Measurements from ENCODE around the gene KRTAP1-5.
"Not testable (repeated sequence)": the region's sequence is repeated elsewhere in the genome, so short reads cannot be mapped to it uniquely, and the experiment has no call there.

Gene KRTAP1-5

DNA sequence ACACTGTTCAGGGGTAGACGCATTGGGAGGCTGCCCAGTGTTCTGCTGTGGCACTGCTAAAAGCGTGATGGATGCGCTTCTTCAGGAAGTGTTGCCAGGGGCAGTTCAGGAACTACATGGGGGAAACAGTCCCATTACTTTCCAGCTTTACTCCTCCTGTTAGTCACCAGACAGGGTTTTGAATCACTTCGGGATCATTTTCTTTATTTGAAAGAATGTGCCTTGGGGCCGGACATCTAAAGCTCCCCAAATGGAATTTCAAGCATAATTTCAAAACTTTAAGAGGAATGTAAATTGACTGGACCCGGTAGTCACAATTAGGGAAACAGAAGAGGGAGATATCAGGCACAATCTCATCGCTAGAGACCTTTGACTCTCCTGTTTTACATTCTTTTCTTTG is 21.4 kb upstream of the KRTAP1-5 start:
- no peak for DNase-seq (ENCODE audit: low spot score)

DNA sequence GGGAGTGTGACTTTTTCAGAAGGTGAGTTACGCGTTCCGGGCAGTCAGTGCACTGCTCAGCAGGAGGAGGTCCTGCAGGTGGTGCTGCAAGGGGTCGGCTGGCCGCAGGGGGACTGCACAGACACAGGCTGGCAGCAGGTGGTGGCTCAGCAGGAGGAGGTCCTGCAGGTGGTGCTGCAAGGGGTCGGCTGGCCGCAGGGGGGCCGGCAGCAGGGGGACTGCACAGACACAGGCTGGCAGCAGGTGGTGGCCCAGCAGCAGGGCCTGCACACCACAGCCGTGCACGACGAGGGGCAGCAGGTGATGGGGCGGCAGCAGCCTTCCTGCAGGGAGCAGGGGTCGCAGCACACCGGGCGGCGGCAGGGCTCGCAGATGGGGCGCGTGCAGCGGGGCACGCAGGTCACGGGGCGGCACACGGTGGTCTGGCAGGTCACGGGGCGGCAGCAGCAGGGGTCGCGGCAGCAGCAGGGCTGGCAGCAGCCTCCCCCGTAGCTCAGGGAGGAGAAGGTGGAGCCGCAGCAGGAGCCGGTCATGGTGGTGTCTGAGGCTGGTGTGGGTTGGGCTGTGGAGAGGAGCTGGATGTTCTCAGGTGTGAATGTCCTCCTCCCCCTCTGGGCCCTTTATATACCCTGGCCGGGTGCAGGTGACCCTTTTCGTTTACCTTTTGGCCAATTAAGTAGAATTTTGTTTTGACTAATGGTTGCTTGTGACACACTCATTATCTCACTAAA is 19.9 kb upstream of the KRTAP1-5 start, which contains the start of gene KRTAP2-1:
KRTAP2-1 (minus strand) TSS at position 582 of the 731 bp plus-strand sequence; CDS start at position 533, 49 bp downstream.
- DNase-seq (ENCODE audit: low spot score) = not testable (repeated sequence)

DNA sequence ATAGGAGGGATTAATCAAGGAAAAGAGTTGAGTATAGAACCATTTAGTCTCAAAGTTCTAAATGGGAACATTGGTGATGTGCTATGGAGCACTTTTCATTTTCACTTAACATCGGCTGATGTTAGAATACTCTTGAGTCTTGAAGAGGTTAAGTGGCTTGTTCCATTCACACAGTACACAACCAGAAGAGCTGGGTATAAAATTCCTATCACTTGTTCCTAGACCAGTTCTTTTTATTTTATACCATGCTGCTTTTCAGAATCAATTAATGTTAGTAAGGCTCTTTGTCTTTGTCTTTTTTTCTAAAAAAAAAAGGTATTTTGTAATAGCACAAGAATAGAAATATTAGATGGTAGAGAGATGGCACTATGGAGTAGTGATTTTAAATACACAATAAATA is 15.9 kb upstream of the KRTAP1-5 start:
- no peak for DNase-seq (ENCODE audit: low spot score)

DNA sequence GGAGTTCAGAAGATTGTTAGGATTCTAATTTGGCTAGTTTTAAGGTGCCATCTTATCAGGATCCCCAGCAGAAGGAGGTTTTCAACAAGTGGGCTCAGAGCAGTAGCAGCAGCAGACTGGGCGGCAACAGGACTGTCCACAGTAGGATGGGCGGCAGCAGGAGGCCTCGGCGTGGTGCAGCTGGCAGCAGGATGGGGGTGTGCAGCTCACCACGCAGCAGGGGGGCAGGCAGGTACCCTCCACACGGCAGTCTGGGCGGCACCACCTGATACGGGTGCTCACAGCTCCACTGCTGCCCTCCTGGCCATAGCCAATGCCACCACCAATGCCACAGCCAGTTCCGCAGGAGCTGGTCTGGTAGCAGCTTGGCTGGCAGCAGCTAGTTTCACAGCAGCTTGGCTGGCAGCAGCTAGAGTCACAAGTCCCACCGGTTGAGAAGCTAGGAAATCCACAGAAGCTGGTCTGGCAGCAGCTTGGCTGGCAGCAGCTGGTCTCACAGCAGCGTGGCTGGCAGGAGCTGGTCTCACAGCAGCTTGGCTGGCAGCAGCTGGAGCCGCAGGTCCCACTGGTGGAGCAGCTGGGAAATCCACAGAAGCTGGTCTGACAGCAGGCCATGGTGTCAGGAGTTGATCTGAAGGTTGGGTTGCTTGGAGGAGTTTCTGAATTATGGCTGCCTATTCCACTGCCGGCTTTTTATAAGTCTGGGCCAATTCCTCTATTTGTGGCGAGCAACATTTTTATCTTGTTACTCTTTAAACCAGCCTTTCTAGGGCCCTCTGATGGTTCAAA is 14.0 kb upstream of the KRTAP1-5 start, which contains the start of gene KRTAP1-1:
KRTAP1-1 (minus strand) TSS at position 668 of the 789 bp plus-strand sequence; CDS start at position 615, 53 bp downstream.
- DNase-seq (ENCODE audit: low spot score) = not testable (repeated sequence)

DNA sequence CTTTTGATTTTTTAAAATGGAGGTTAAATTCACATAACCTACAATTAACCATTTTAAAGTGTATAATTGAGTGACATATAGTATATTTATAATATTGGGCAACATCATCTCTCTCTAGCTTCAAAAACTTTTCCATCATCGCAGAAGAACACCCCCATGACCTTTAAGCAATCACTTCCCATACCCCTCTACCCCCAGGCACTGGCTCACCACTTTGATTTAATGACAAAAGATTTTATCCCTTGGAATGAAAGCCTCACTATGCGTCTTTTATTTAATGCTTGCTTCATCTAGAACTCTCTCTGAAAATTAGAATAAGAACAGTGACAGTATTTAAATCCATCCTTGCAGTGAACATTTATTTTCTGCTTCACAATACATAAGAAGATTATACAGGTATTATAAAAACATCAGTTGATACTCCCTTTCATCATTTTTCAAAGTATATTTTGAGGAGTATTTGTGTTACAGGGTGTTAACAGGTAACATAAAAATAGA is 10.9 kb upstream of the KRTAP1-5 start:
- DNase-seq (ENCODE audit: low spot score) = no peak

DNA sequence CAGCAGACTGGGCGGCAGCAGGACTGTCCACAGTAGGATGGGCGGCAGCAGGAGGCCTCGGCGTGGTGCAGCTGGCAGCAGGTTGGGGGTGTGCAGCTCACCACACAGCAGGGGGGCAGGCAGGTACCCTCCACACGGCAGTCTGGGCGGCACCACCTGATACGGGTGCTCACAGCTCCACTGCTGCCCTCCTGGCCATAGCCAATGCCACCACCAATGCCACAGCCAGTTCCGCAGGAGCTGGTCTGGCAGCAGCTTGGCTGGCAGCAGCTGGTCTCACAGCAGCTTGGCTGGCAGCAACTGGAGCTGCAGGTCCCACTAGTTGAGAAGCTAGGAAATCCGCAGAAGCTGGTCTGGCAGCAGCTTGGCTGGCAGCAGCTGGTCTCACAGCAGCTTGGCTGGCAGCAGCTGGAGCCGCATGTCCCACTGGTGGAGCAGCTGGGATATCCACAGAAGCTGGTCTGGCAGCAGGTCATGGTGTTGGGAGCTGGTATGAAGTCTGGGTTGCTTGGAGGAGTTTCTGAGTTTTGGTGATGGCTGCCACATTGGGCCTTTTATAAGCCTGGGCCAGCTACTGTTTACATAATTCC is 7.4 kb upstream of the KRTAP1-5 start, which contains the start of gene KRTAP1-3:
KRTAP1-3 (minus strand) TSS at position 529 of the 590 bp plus-strand sequence; CDS start at position 476, 53 bp downstream.
- not testable (repeated sequence) for DNase-seq (ENCODE audit: low spot score)

DNA sequence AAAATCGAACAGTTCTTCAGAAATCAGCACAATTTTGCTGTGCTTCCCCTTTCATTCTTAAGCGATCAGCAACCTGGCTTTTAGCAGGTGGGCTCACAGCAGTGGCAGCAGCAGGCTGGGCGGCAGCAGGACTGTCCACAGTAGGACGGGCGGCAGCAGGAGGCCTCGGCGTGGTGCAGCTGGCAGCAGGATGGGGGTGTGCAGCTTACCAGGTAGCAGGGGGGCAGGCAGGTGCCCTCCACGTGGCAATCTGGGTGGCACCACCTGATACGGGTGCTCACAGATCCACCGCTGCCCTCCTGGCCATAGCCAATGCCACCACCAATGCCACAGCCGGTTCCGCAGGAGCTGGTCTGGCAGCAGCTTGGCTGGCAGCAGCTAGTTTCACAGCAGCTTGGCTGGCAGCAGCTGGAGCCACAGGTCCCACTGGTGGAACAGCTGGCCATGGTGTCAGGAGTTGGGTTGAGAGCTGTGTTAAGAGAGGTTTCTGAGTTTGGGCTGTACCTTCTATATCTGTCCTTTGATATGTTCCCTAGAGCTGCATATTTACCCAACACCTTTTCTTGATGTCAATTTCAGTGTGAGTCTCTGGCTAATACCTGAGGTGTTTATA is 2.7 kb upstream of the KRTAP1-5 start, which contains the start of gene KRTAP1-4:
KRTAP1-4 (minus strand) TSS at position 563 of the 613 bp plus-strand sequence; CDS start at position 446, 117 bp downstream.
- no peak for DNase-seq (ENCODE audit: low spot score)

DNA sequence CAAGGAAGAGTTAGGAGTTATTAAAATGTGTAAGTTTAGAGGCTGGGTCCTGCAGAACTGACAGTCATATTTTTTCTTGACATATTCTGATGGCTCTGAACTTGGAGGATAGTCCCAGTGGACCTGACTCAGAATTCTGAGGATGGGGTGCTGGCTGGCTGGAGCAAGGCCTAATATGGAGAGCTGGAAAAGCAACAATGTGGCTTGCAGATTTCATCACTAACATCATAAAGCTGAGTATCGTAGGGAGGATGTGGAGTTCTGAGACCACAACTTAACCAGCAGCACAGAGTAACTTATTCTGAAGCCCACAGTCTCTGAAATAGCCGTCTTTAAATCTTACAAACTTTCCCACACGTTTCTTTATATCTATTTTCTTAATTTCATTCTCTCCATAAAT is 2.3 kb downstream of the KRTAP1-5 start:
- no peak for DNase-seq (ENCODE audit: low spot score)

DNA sequence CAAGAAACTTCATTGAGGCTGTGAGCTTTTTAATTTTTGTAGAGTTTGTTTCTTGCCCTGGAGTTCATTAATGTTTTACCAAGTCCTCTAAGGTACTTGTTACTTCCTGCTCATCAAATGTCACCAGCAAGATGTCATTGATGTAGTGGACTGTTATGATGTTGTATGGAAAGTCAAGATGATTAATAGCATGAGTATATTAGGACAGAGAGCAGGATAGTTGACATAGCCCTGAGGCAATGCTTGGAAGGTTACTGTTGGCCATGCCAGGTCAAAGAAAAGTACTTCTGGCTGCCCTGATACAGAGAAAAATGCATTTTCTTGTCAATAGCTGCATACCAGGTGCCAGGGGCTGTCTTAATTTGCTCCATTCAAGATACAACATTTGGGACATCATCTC is 6.7 kb downstream of the KRTAP1-5 start:
- DNase-seq (ENCODE audit: low spot score) = no peak

DNA sequence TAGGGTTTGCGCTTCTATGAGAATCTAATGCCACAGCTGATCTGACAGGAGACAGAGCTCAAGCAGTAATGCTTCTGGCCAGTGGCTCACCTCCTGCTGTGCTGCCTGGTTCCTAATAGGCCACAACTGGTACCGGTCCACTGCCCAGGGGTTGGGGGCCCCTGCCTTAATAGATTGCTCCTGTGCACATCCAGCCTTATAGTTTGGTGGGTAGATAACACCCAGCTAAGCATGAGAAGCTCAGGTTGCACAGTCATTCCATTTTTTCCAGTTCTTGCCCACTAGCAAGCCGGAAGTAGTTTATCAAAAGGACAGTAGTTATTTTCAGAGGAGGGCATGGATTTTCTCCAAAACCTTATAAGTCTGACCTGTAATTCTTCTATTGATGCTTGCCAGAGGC is 7.6 kb downstream of the KRTAP1-5 start:
- DNase-seq (ENCODE audit: low spot score) = no peak

DNA sequence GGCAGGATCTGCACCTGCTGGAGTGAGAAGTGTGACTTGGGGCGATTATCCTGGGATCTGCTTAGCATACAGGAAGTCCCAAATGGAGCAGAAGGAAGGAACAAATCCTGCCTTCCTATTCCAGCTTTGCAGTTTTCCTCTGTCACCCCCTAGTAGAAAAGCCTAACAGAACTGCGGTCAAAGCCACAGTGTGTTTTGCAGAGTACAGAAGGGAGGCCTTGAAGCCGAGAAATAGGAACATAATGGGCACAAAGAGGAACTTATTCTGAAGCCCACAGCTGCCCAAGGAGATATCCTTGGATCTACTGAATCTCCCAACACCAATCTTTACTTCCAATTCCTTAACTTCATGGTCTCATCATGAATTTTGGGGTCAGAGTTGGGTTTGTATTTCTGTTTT is 8.5 kb downstream of the KRTAP1-5 start:
- no peak for DNase-seq (ENCODE audit: low spot score)

DNA sequence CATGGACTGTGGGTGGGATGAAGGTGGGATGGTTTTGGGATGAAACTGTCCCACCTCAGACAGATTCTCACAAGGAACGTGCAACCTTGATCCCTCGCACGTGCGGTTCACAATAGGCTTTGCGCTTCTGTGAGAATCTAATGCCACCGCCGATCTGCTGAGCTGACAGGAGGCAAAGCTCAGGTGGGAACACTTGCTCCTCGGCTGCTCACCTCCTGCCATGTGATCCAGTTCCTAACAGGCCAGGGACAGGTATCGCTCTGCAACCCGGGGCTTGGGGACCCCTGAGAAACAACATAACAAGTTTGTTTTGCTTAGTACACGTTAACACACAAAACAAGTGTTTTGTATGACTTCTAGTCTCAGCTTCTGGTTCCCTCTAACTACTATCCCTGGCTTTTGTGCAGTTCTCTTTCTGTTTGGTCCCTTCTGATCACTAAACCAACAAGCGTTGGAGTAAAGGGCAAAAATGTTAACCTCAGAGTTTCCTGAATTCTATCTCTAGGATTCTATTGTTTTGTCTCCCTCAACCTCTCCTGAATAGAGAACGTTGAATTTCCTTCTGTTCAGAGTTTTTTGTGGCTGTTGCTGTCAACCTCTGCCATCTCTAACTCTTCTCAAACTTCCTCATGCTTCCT is 10.3 kb downstream of the KRTAP1-5 start:
- DNase-seq (ENCODE audit: low spot score) = no peak

DNA sequence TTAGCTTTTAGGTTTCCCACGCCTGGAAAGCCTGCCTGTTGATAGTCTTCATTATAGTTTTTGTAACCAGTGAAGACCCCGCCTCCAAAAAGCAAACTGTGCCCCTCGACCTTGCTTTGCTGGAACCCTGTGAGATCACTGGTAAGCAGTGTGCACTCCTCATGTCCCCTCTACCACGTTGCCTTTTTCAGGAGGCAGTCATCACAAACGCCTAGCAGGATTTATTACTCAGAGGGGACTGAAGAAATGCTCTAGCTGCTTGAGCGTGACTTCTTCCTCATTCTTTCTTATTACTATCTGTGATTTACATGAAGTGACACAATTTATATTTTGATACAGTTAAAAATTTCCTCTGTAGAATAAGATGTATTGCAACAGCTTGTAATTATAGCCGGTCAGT is 11.6 kb downstream of the KRTAP1-5 start:
- DNase-seq (ENCODE audit: low spot score) = no peak

DNA sequence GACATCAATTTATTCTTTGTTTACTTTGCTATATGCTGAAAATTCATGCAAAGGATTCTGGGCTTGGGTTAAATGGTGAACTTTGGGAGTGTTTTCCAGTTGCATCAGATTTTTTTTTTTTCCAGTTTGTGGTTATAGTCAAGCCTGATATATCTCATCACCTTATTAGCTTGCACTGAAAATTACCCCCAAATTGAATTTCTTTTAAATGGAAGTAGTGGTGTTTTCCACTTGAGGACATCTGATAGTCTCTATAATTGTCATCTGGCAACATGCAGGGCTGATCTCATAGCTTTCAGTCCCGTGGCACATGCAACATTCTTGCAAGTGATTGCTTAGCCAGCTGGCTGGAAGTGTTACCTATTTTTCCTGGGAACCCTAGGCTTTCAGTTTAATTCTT is 13.4 kb downstream of the KRTAP1-5 start:
- no peak for DNase-seq (ENCODE audit: low spot score)

DNA sequence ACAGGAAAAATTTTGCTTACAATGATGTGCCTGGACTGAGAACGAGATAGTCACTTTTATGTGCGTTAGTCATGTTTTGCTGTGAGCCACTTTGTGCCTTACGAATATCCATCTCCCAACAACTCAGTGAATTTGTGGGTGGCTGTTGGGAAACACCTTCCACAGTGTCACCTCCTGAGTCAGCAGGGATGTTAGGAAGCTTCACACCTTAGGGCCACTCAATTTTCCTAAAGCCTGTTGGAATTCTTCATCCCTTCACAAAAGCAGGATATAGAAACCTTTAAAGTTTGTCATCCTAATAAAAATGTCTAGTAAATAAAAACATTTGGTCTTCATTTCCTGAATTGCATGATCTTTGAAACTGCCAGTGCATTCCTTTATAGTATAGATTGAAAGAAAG is 13.8 kb downstream of the KRTAP1-5 start:
- DNase-seq (ENCODE audit: low spot score) = no peak

DNA sequence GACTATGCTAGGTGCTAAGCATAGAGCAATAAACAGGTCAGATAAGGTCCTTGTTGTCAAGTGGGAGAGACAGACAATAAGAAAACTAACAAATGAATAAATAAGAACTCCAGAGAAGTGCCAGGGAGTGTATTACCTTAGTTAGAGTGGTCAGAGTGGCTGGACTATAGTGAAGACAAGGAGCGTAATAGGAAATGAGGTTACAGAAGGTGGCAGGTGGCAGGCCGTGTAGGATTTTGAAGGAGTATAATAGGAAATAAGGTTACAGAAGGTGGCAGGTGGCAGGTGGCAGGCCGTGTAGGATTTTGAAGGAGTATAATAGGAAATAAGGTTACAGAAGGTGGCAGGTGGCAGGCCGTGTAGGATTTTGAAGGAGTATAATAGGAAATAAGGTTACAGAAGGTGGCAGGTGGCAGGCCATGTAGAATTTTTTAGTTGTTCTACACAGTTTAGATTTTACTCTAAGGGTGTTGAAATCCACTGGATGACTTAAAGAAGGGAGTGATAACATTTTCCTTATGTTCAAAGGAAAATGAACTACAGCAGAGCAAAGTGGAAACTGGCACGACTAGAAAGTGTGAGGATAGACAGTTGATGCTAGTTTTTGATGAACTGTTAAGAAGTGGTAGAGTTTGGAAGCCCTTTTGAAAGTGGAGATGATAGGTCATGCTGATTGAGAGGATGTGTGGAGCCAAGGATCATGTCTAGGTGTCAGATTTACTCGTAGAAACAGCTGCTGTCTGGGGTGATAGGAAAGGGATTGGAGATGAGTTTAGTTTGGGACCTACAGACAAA is 14.5 kb downstream of the KRTAP1-5 start:
- DNase-seq (ENCODE audit: low spot score) = no peak

DNA sequence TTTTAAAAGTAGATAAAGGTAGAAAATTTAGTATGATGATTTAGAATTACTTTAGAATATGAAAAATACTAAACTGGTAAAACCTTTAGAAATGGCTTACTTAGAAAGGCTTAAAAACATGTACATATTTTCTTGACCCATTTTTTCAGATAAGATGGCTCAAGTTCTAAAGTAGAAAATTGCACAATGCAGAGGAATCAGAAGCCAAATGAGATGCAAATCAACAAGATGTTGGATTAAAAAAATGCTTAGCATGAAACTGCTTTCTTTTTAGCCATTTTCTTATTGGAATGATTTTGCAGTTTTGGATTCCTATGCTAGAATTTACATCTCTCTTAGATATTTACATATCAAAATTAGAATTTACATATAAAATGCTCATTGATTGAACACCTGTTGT is 16.6 kb downstream of the KRTAP1-5 start:
- no peak for DNase-seq (ENCODE audit: low spot score)

DNA sequence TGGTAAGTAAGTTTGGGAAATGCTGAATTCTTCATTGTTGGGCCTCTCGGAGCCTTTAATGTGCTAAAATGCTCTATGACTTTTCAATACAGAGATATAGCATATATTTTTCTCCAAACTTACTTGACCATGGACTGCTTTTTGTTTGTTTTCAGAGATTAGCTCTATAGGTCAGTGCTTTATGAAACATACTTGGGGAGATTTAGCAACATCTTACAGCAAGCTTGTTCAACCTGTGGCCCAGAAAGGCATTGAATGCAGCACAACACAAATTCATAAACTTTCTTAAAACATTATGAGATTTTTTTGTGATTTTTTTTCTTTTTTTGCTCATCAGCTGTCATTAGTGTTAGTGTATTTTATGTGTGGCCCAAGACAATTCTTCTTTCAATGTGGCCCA is 17.1 kb downstream of the KRTAP1-5 start:
- DNase-seq (ENCODE audit: low spot score) = no peak

DNA sequence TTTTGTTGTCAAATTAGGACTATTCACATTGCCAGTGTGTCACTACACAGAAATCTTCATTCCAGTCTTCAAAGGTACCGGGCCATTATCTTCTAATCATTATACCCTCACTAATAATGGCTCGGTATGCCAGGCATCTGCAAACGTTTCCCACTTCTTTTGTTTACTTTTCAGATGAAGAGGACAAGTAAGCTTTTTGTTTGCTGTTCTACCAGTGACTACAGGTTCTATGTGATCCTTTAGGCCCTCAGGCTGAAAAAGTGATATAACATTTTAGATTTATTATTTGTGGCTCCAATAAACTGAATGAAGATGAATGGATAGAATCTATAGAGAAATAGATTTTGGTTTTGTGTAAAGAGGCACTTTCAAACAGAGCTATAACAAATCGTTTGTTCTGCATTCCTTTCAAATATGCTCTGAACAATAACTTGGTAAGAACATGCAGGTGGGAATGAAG is 17.7 kb downstream of the KRTAP1-5 start:
- no peak for DNase-seq (ENCODE audit: low spot score)

DNA sequence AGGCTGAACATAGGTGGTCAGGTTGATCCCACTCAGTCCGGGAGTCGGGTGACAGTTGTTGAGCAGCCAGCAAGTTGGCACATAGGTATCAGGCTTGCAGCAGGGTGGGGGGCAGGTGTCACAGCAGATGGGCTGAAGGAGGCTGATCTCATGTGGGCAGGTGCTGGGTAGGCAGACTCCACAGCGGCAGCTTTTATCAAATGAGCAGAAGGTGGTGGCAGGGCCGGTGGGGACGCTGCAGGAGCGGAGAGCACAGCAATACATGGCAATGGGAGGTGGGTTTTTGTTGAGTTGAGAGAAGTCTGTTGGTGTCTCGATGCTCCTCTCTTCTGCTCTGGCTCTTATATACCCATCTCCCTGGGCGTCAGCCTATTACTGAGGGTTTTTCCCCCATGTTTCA is 18.2 kb downstream of the KRTAP1-5 start, which contains the start of gene KRTAP3-1:
KRTAP3-1 (minus strand) TSS at position 318 of the 400 bp plus-strand sequence; CDS start at position 264, 54 bp downstream.
- DNase-seq (ENCODE audit: low spot score) = no peak
